Non-pigmented ciliary epithelial cell (primary cell): ENCODE results near the gene UNG.

Experiments
- DNase-seq: peaks from one replicate; pipeline ENCODE4 v3.0.0-alpha.2; 2010; ENCODE audit warnings: low read depth

The UNG gene

DNA sequence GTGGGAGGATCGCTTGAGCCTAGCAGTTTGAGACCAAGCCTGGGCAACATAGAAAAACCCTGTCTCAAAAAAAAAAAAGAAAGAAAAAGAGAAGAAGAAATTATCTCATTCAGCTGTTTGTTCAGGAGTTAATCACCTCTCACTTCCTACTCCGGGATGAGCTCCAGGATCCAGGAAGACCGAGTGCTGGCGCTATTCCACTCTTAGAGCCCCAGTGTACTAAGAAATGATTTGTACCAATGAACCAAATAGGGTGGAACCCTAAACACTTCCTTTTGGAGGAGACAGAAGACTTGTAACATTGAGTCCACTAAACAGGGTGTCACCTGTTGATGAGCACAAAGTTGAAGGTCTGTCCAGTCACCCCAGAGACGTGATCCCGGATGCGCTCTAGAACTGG lies 7.7 kb upstream of the UNG start:
- no peak for DNase-seq

DNA sequence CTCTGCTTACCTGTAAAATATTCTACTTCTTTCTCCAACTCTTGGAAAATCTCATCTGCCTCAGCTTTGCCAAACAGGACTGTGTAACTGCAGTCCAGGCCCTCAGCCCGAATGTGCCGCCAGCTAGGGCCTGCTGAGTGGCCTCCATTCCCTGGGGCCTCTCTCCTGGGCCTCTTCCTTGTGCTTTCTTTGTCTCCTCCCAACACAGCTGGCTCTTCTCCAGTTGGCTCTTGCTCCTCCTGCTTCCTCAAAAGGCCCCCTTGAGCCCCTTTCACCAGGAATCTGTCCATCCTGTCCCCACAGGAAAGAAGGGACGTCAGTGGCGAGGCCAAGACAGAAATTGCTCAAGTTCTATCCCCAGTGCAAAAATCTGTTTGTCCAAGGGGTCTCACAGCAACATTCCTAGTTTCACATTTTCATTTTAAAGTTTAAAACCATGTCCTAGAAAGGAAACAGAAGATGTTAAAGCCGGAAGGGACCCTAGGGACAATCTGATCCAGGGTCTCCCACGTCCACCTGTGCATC lies 4.8 kb upstream of the UNG start:
- no peak for DNase-seq

DNA sequence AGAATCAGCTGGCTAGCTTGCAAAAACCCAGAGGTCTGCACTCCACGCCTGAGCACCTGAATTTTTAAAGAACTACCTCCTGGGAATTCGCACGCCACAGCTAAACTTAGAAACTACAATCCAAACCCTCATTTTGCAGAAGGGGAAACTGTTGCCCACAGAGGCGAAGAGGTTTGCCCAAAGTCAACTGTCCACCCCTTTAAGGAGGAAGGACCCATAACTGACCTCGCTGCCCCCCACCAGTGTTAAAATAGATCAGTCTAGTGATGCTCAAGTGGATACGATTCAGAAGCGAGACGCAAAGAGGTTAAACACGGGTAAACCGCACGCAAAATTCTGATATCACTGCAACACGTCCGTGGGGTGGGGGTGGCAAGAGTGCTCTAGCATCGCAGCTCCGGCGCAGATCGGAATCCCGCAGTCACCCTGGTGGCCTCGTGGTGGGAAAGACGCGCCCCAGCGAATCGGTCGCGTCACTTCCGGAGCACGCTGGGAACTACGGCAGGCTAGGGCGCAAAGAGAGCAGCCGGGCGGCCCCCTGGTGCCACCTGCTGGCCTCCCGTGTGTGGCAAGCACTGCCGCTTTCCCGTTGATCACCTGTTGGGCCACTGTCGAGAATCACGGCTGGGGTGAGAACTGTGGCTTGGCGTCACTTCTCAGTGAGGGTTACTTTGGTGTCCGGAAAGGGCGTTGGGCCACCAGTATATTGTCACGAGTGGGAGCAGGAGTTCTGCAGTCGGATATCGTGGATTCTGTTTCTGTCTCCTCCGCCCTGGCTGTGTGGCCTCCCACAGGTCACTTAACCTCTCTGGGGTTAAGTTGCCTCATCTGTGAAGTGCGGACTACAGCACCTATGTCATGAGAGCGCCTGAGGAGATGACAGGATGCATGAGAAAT lies 4.1 kb upstream of the UNG start, which contains the start of gene ALKBH2:
Gene ALKBH2 (minus strand): TSS at position 451 of the 897 bp plus-strand sequence. CDS start 686 bp downstream, outside the sequence.
- peak; percentile 59 for DNase-seq

DNA sequence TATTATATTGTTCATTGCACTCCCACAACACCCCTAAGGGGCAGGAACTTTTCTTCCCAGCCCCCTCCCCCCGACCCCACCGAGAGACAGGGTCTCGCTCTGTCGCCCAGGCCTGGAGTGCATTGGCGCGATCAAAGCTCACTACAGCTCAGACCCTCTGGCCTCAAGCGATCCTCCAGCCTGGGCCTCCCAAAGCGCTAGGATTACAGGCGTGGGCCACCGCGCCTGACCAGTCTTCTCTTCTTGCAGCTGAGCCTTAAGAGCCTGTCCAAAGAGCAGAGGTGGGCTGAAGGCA lies 310 bp upstream of the UNG start:
- DNase-seq, result no peak

DNA sequence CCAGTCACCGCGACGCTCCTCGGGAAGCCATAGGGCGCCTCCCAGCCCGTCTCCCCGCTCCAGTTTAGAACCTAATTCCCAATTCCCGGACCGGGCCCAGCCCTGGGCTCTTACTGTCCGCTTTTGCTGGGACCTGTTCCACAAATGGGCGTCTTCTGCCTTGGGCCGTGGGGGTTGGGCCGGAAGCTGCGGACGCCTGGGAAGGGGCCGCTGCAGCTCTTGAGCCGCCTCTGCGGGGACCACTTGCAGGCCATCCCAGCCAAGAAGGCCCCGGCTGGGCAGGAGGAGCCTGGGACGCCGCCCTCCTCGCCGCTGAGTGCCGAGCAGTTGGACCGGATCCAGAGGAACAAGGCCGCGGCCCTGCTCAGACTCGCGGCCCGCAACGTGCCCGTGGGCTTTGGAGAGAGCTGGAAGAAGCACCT lies 797 bp downstream of the UNG start:
- DNase-seq, result no peak

DNA sequence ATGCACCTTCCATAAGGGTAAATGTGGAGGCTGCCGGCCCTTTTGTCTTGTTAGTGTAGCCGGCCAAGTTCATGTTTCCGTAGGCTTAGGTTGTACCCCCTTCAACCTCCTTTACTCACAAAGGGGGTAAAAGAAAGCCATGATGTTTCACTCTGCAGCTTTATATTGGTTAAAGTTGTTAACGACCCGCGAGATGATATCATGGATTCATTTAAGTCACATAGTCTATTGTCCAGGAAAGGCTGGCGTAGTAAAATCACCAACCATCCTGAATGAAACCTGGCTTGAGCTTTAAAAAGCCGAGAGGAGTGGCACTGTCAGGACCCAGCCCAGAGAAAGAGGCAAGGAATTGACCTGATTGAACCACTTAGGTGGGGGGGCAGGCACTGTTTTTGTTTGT lies 1.3 kb downstream of the UNG start:
- no peak for DNase-seq

DNA sequence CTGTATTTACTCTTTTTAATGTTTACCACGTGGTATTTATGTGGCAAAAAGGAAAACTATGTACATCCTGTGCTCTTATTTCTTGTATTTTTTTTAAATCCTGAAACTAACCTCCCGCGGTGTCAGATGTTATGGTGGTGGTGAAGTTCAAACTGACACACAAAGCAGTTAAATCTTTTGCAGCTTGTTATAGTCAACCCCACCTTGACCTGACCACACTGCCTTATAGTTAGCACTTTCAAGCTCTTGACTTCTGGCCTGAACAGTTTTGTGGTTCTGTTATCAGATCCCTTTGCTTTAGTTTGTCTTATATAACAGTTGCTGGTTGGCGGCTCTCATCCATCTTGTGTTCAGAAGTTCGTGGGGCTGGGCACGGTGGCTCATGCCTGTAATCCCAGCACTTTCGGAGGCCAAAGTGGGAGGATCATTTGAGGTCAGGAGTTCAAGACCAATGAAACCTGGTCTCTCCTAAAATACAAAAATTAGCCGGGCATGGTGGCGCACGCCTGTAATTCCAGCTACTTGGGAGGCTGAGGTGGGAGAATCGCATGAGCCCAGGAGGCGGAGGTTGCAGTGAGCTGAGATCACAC lies 2.1 kb downstream of the UNG start:
- no peak for DNase-seq

DNA sequence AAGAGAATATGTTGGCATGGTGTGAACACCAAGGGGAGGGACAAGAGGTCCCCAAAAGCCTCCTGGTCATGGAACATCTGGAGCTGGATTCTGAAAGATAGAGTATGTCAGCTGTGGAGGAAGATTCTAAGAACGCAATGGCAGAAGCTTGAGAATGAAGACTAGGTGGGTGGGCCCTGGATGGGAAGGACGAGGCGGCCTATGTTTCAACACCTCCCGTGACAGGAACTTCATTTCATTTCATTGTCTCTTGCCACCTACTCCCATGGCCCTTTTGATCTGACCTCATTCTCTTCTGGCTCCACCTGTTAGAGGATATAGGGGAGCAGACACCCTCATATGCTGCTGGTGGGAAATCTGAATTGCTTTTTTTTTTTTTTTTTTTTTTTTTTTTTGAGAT lies 3.3 kb downstream of the UNG start:
- DNase-seq, result no peak

DNA sequence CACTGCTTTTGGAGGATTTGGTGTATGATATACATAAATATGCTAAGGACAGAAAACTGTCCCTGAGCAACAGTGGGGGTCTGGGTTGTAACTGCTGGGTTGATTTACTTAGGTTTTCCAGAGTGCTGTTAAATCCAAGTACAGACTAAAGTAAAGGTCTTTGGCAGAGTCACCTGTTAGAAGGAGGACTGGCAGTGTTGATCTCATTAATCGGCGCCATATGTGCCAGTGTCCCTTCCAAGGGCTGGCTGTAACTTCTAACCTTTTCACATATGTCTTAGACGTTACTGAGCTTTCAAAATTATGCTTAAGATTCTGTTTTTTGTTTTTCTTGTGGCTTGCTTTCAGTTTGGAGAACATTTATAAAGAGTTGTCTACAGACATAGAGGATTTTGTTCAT lies 5.1 kb downstream of the UNG start:
- DNase-seq, result no peak

DNA sequence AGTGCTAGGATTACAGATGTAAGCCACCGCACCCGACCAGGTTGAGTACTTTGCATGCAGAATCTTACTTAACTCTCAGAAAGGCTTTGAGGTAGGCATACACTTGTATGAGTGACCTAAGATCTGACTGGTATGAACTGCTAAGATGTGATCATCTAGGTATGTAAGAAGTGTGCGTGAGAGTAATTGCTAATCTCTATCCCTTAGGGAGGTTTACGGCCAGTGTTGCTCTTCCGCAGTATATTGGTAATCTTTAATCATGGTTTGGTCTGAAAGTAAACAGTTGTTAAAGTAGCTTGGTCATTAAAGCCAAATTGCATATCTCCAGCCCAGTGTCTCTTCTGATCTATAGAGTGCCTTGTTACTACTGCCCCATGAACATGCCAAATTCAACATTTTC lies 7.8 kb downstream of the UNG start:
- DNase-seq, result no peak

DNA sequence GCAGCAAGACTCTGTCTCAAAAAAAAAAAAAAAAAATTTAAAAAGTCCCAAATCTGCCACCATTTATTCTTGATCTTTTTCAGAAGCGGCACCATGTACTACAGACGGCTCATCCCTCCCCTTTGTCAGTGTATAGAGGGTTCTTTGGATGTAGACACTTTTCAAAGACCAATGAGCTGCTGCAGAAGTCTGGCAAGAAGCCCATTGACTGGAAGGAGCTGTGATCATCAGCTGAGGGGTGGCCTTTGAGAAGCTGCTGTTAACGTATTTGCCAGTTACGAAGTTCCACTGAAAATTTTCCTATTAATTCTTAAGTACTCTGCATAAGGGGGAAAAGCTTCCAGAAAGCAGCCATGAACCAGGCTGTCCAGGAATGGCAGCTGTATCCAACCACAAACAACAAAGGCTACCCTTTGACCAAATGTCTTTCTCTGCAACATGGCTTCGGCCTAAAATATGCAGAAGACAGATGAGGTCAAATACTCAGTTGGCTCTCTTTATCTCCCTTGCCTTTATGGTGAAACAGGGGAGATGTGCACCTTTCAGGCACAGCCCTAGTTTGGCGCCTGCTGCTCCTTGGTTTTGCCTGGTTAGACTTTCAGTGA lies 12.5 kb downstream of the UNG start:
- DNase-seq, result no peak

DNA sequence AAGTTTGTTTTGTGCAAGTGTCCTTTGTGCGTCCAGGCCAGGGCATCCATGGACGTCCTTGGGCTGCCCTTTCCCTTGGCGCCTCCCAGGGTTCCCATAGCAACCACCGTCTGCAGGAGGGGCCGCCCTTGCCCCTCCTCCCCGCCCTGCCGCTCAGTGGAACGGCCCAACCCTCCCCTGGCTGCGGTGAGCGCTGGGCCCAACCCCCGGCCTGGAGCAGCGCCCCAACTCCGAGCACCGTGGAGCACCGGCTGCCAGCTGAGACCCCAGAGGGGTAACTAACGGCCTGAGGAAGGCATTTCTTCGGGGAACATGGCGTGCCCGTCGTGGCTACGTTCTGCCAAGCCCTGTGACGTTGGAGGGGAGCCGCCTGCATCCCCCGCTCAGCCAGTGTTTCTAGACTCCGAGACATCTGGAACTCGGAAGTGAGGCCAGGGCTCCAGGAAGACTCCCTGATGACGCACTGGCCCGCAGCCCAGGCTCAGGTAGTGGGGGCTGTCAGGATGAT lies 13.6 kb downstream of the UNG start:
- no peak for DNase-seq

DNA sequence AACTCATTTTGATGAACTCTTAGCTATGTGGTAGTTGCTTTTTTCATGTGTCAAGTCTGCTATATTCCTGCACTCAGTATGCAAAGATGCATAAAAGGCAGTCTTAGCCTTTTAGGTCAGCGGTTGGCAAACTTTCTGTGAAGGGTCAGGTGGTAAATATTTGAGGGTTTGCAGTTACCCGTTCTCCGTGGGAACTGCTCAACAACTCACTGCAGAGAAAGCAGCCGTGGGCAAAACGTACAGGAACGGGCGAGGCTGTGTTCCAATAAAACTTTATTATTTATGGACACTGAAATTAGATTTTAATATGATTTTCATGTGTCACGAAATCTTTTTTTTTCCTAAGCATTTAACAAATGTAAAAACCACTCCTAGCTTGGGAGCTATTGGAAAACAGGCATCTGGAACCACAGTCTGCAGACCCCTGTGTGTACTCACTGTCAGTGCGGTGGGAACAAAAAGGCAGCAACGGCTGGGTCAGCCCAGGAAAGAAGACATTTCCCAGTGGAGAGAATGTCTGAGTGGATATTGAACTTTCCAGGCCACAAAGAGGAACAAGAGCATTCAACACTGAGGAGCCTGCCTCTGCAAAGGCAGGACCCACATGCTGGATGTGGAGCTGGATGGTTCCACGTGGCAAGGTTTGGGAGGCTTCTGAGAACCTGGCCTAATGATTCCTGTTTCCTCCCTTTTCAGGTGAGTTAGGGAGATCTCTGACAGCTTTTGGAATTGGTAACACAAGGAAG lies 15.5 kb downstream of the UNG start:
- no peak for DNase-seq

DNA sequence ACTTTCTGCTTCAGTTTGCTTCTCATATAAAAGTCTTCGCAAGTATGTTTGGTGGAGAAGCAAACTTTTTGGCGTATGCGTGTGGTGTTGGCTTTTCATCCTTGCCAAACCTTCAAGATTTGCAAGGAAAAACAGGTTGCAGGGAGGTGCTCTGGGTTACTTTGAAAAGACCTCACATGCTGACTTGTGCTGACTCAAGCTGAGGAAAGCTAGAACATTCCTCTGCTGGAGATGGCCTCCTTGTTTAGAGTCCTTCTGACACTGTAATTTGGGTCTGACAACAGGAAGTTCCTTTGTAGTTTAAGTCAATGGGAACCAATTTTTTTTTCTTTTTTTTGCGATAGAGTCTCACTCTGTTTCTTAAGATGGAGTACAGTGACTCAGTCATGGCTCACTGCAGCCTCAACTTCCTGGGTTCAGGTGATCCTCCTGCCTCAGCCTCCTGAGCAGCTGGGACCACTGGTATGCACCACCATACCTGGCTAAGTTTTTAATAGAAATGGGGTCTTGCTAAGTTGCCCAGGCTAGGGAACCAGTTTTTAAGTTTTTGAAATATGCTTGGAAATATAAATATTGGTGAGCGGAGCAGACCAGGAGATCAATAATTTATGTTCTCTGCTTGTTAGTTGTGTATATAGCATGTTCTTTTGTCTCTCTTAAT lies 16.4 kb downstream of the UNG start:
- no peak for DNase-seq

DNA sequence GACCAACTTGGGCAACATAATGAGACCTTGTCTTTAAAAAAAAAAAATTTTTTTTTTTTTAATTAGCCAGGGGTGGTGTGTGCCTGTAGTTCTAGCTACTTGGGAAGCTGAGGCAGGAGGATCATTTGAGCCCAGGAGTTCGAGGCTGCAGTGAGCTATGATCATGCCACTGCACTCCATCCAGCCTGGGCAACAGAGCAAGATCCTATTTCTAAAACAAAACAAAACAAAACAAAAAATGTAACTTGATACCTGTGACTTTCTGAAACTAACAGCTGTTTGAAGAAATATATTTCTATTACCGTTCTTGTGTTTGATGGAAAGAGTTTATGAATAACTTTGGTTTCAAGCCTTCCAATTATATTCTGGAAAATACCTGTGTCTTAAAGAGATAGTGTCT lies 17.2 kb downstream of the UNG start:
- DNase-seq, result no peak

DNA sequence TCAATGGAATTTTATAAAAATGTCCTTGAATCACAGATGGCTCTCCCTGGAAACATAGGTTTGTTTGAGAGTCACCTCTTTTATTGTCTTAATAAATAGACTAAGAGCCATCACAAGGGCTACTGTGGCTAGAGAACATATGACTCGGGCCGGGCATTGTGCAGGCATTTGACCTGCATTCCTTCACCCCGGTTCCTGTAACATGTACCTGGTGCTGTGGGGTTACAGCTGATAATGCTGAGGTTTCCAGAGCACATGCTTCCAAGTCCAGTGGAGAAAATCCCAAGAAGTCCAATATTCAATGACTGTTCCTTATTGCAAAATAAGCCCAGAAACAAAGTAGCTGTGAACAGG lies 18.0 kb downstream of the UNG start:
- DNase-seq, result no peak

DNA sequence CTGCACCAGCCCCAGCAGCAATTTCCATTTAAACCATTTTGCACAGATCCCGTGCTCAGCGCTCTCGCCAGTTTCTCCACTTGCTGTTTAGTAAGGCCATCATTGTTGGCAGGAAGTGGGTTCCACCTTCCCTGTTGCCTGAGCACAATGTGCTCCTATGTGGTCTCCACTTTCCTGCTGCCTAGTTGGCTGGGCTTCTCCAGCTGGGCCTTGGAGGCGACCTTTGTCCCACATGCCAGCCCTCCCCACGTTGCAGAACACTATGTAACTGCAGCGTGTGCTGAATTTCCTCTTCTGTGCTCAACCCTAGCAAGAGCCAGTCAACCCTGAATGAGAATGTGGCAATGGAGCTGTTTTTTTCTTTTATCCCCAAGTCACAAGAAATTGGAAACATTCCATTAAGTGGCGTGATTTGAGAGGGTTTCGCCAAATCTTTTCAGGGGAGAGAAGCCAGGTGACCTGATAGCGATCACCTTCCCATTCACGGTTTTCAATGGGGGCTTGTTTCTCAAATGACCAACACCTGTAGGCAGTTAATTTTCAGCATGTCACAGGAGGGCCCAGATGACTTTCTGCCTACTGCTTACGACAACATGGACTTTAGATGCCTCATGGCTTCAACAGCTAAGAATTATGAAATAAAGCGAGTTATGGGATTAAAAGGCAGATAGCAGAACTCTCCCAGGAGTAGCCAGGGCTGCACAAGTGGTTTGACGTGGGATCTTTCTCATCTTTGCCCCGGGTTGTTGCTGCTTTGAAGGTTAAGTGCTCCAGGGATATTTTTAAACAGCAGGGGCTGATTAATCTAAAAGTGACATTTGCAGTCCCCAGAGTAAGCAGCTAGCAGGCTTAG lies 18.6 kb downstream of the UNG start, which contains the start of gene ACACB:
Gene ACACB (plus strand): TSS at position 830 of the 853 bp plus-strand sequence. CDS start 22,819 bp downstream, outside the sequence.
- no peak for DNase-seq

DNA sequence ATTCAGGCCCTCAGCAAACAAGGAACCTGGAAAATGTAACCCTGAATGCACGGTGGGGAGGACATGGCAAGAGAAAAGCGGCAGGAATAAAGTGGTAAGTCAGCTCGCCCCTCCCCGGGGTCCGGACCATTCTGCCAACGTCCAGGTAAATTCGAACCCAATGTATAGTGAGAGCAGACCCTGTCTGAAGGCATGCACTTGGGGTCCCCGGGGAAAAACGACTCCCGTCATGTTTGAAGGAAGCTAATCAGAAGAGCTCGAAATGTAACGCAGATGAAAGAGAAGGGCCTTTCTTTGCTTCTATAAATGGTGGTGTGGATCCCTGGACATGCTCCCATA lies 19.2 kb downstream of the UNG start:
- no peak for DNase-seq

DNA sequence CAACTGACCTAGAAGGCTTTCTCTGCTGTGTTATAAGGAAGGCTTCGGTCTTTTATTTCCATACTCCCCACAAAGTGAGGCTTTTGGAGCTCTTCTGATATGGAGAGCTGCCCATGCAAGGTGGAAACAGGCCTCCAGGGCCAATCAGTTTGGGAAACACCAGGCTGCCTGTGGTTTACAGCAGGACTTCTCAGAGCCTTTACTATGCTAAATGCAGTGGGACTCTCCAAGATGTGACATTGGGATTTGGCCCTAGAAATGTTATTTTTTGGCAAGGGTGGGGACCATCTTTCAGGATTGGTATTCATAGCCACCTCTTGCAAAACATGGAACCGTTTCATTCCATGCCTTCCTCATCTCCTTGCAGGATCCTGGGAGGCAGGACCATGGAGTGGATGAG lies 22.7 kb downstream of the UNG start:
- DNase-seq, result no peak

DNA sequence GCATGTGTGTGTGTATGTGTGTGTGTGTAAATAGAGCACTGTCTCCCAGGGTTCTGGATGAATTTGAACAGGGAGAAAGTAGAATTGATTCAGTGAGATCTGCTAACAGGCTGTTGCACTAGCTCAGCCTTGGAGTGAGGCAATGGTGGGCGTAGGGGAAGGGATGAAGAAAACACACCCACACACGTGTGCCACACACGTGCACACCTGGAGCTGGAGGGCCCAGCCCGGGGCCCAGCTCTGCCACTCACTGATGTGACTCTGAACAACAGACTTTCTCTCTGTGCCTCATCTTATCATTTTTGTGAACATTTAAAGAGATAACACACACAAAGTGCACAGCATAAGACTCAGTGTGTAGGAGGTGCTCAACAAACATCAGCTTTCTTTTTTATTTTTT lies 23.2 kb downstream of the UNG start:
- DNase-seq, result no peak

DNA sequence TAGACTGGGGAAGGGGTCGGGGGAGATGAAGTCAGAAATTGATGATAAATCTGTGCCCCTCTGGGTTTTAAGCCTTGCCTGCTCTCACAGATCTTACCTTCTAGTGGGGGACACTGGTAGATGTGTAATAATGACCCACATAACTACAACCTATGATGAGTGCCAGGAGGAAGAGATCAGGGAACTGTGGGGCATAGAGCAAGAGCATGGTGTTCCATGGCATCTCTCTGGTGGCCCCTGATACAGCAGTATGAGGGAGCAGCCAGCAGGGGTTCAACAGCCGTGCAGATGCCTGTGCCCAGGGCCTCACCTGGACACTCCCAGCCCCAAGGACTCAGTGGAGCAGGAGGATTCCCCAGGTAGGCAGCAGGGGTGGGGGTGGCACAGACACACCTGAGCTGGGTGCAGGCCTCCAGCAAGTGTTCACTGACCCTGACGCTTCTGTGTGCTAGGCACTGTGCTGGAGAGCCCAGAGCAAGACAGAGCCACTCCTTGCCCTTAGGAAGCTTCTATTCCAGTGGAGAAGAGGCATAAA lies 24.0 kb downstream of the UNG start:
- no peak for DNase-seq
